HK-2 (cell line): ENCODE measurements around the gene PPP3CB.
A peak's percentile ranks its signal among the peaks of the same experiment; 100 is the strongest.
"Not testable (repeated sequence)": the region's sequence is repeated elsewhere in the genome, so short reads cannot be mapped to it uniquely, and the experiment has no call there.

ENCODE experiments used
- DNase-seq: peaks from one replicate; pipeline ENCODE4 v3.0.0-alpha.2; 2018; ENCODE audit not compliant: unreplicated experiment

The PPP3CB gene

DNA sequence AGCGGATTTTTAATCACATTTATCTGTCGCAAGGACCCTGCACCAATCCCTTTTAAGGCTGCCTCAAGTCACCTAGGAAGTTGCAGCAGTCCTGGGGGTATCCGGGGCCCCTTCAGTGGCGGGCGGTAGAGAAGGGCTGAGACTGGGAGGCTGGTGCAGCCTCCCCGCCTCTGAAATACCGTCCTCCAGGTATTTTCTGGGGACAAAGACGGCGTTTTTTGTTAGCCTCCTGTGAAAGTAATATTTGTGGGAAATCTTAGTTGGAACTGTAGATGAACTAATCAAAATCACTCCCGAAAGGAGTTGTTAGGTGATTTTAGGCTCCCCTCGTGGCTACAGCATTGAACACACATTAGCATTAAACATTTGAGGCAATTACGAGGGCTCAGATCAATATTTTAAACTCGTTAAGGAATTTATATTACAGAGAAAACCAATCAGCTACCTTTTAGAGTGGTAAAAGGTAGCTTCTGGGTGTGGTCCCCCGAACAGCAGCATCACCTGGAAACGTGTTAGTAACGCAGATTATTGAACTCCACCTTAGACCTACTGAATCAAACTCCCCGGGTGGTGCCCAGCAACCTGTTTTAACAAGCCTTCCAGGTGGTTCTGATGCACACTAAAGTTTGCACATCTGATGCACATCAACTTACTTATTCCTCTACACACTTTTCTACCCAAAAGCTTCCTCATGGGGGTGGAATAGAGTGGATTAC, 81.4 kb downstream of the PPP3CB start:
- no peak for DNase-seq

DNA sequence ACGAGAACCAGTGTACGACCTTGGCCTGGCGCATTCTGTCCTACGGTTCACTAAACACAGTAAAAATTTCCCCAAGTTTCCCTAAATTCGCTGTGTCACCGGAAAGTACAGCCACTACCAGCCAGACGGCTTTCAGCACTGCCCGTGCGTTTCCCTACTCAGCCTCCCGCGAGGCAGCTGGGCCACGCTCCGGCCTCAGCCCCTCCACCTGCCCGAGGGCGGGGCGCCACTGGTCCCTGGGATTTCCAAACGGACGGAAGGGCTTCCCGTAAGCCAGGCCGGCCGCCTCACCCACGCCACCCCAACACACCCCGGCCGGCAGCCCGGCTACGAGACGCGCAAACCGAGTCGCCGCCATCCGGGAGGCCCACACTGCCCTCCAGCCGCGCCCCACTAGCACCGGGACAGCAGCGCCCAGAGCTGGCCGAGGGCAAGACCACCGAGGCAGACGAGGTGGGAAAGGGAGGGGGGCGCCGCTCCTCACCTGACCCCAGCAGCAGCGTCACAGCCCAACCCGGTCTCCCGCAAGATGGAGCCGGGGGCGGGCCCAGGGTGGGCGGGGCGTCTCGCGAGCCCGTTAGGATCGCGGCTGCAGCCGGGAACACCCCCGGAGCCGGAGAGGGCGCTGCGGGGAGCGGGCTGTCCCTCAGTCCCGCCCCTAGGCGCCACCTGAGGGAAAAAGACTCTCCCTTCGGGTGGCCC, 82.1 kb downstream of the PPP3CB start, which contains the start of gene ANXA7:
Gene ANXA7 (minus strand): TSS at position 531 of the 702 bp plus-strand sequence. CDS start 13,202 bp downstream, outside the sequence.
- DNase-seq: peak; percentile 97

DNA sequence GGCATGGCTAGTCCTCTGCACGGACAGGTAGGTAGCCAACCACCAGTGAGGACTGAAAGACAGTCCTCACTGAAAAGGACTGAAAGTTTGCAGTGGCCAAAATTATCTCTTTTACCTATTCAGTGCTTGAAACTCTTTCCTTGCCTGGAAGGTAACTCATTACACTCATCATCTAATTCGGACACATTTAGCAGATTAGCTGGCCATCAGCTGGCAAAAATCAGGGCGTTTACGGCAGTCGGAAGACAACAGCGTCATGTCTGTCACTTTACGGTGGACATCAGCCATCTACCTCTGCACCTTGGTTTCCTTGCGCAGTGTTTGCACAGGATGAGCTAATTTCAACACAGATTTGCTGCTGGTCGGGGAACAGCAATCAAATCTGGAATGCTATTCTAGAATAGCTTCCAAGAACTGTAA, 82.7 kb downstream of the PPP3CB start:
- peak; percentile 30 for DNase-seq

DNA sequence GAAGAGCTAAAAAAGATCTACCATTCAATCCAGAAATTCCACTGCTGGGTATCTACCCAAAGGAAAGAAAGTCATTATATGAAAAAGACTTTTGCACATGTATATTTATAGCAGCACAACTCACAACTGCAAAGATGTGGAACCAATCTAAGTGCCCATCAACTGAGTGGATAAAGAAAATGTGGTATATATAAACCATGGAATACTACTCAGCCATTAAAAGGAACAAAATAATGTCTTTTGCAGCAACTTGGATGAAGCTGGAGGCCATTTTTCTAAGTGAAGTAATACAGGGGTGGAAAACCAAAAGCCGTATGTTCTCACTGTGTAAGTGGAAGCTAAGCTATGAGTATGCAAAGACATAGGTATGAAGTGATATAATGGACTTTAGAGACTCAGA, 84.9 kb downstream of the PPP3CB start:
- DNase-seq: no peak

DNA sequence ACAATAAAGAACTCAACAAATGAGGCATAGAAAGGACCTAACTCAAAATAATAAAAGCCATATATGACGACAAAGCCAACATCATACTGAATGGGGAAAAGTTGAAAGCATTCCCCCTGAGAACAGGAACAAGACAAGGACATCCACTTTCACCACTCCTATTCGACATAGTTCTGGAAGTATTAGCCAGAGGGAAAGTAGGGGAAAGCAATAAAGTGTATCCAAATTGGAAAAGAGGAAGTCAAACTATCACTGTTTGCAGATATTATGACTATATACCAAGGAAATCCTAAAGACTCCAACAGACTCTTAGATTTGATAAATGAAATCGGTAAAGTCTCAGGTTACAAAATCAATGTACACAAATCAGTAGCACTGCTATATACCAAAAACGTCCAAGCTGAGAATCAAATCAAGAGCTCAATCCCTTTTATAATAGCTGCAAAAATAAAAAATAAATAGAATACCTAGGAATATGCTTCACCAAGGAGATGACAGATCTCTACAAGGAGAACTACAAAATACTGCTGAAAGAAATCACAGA, 86.8 kb downstream of the PPP3CB start:
- DNase-seq: no peak

DNA sequence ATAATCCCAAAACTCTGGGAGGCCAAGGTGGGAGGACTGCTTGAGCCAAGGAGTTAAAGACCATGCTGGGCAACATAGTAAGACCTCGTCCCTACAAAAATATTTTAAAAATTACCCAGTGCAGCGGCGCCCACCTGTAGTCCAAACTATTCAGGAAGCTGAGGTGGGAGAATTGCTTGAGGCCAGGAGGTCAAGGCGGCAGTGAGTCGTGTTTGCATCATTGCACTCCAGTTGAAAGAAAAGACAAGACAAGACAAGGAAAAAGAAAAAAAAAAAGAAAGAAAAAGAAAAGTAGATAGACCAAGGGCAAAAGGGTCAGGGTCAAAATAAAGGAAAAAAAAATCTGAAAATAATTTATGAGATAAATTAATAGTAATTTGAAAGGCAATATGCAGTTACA, 87.8 kb downstream of the PPP3CB start:
- DNase-seq: peak; percentile 35

DNA sequence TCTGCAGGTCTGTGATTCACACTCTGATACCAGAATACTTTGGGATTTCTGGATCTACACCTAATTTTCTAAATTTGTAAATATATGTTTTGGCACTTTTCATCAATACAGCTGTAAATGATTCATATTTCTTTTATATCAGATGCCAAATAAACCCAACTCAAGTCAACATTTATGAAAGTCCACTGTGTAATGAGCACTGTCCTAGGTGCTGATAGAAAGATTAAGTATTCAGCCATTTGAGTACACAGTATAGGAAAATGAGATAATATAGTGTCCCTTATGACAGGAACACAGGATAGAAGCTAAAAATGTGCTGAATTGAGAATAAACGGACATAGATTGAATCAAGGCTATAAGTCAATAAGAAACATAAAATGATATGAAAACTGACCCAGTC, 88.3 kb downstream of the PPP3CB start:
- DNase-seq: no peak

DNA sequence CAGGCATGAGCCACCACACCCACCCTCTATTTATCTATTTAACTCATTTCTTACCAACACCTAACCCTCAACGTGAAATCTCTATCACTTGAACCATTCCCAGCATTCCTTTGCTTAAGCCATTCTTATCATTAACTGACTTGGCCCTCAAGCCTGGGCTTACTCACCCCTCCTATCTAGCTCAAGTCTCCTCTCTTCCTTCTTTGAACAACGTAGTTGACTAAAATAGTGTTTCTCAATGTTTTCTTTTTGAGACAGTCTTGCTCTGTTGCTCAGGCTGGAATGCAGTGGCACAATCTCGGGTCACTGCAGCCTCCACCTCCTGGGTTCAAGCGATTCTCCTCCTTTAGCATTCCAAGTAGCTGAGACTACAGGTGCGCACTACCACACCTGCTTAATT, 89.0 kb downstream of the PPP3CB start:
- no peak for DNase-seq

DNA sequence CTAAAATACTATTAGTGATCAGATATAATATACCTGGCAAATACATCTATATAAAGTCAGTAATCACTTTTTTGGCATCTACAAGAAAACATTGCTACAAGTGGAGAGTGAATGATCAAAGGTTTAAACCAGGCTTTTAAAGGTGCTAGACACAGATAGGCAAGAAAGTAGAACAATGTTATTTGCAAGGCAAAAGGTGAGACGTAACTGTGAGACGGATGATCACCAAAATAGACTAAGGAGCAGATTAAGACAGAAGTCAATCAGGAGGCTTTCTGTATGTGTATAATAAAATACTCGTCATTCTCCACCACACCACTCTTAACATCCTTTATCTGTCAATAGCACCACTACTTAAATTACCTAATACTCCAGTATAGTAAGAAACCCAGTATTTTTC, 90.3 kb downstream of the PPP3CB start:
- no peak for DNase-seq

DNA sequence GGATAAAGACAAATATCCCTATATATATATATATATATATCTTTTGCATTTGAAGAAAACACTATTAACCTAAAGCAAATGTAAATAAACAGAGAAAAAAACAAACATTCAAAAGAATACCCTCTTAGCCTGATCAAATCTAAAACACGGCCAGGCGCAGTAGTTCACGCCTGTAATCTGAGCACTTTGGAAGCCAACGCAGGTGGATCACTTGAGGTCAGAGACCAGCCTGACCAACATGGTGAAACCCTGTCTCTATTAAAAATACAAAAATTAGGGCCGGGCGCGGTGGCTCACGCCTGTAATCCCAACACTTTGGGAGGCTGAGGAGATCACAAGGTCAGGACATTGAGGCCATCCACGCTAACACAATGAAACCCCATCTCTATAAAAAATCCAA, 91.1 kb downstream of the PPP3CB start:
- no peak for DNase-seq

DNA sequence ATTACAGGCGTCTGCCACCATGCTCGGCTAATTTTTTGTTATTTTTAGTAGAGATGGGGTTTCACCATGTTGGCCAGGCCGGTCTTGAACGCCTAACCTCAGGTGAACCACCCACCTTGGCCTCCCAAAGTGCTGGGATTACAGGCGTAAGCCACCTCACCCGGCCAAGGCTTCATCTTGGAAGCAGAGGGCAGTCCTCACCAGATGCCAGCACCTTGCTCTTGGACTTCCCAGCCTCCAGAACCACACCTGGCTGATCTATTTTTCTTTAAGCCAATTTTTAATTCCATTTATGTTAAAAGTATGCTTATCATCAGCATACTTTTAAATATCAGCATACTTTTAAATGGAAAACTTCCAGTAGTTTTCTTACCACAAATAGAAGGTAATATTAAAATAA, 94.2 kb downstream of the PPP3CB start:
- no peak for DNase-seq

DNA sequence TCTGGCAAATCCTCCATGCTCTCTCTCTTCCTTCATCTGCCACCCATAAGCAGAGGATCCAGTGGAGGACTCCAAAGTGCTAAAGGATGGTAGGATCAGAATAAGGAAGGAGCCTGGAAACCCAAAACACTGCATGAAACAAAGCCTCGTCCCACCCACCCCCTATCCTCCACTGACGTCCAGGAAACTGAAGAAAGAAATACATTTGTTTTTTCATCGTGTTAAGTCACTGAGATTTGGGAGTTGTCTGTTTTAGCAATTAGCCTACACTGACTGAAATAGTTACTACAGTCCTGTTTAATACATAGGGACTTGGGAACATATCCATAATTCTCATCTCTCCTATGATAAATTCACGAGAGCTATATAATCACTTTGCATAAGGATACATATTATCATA, 96.8 kb downstream of the PPP3CB start:
- no peak for DNase-seq

DNA sequence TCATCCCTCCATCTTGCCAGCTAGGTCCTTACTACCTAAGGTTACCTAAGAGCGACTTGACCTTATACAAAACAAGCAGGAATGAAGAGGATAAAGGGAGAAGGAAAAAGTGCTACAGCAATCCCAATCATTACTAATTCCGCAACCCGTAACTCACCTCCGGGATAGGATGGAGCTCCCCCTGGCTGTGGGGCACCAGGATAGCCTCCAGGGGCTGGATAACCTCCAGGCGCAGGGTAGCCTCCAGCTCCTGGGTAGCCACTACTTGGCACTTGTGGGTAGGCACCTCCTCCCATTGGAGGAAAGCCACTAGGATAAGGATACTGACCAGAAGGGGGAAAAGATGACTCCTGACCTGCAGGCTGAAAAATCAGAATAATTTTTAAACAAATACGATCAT, 97.8 kb downstream of the PPP3CB start:
- no peak for DNase-seq

DNA sequence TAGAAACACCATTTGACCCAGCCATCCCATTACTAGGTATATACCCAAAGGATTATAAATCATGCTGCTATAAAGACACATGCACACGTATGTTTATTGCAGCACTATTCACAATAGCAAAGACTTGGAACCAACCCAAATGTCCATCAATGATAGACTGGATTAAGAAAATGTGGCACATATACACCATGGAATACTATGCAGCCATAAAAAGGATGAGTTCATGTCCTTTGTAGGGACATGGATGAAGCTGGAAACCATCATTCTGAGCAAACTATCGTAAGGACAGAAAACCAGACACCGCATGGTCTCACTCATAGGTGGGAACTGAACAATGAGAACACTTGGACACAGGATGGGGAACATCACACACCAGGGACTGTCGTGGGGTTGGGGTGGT, 101.5 kb downstream of the PPP3CB start:
- DNase-seq: not testable (repeated sequence)

DNA sequence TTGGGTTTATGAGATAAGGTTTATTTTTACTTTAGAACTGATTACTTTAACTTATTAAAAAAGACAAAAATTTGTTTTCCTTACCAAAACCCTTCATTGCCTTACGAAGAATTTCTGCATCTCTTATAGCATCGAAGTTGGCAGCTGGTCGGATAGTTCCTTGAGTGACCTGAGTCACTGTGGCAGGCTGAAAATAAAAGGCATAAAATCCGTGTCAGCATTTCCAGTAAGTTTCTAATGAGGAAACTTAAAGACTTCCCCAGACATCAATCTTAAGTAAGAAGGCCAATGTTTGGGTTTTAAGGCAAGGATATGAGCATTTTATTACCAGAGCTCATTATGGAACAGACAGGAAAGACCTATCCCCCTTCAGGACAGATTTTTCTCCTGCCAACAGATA, 107.6 kb downstream of the PPP3CB start:
- DNase-seq: no peak

DNA sequence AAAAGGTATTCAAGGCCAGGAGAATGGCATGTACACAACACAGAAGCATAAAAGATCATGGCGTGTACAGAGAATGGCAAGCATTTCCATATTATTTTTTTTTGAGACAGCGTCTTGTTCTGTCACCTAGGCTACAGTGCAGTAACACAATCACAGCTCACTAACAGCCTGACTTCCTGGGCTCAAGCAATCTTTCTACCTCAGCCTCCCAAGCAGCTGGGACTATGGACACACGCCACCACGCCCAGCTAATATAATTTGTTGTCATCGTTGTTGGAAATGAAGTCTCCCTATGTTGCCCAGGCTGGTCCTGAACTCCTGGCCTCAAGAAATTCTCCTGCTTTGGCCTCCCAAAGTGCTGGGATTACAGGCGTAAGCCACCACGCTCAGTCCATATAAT, 109.2 kb downstream of the PPP3CB start:
- no peak for DNase-seq
